Adipocyte (in vitro differentiated cells): ENCODE measurements around the gene CDH19.

Experiments
- DNase-seq: peaks from one replicate; pipeline ENCODE4 v3.0.0-alpha.2; 2015; ENCODE audit warnings: low read depth
- H3K27me3 ChIP-seq: replicated peaks from 2 replicates; pipeline ENCODE4 v1.7.0; 2013; ENCODE audit warnings: mild to moderate bottlenecking, low read length, moderate library complexity; ENCODE audit not compliant: control insufficient read depth, insufficient read depth
- H3K36me3 ChIP-seq: 2 replicates; pipeline ENCODE4 v1.7.0; 2013; ENCODE audit warnings: low read length, mild to moderate bottlenecking, moderate library complexity; ENCODE audit not compliant: control insufficient read depth, insufficient read depth, severe bottlenecking
- H3K4me1 ChIP-seq: 2 replicates; pipeline ENCODE4 v1.7.0; 2013; ENCODE audit warnings: mild to moderate bottlenecking, low read length, moderate library complexity; ENCODE audit not compliant: control insufficient read depth, insufficient read depth
- H3K4me3 ChIP-seq: 2 replicates; pipeline ENCODE4 v1.7.0; 2013; ENCODE audit warnings: mild to moderate bottlenecking, low read length, moderate library complexity
- H3K9ac ChIP-seq: 2 replicates; pipeline ENCODE4 v1.7.0; 2013; ENCODE audit warnings: mild to moderate bottlenecking, low read length, moderate library complexity
- H3K9me3 ChIP-seq: 2 replicates; pipeline ENCODE4 v1.7.0; 2013; ENCODE audit warnings: mild to moderate bottlenecking, low read length, moderate library complexity; ENCODE audit not compliant: control insufficient read depth

CDH19 gene, protein sequence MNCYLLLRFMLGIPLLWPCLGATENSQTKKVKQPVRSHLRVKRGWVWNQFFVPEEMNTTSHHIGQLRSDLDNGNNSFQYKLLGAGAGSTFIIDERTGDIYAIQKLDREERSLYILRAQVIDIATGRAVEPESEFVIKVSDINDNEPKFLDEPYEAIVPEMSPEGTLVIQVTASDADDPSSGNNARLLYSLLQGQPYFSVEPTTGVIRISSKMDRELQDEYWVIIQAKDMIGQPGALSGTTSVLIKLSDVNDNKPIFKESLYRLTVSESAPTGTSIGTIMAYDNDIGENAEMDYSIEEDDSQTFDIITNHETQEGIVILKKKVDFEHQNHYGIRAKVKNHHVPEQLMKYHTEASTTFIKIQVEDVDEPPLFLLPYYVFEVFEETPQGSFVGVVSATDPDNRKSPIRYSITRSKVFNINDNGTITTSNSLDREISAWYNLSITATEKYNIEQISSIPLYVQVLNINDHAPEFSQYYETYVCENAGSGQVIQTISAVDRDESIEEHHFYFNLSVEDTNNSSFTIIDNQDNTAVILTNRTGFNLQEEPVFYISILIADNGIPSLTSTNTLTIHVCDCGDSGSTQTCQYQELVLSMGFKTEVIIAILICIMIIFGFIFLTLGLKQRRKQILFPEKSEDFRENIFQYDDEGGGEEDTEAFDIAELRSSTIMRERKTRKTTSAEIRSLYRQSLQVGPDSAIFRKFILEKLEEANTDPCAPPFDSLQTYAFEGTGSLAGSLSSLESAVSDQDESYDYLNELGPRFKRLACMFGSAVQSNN

DNA sequence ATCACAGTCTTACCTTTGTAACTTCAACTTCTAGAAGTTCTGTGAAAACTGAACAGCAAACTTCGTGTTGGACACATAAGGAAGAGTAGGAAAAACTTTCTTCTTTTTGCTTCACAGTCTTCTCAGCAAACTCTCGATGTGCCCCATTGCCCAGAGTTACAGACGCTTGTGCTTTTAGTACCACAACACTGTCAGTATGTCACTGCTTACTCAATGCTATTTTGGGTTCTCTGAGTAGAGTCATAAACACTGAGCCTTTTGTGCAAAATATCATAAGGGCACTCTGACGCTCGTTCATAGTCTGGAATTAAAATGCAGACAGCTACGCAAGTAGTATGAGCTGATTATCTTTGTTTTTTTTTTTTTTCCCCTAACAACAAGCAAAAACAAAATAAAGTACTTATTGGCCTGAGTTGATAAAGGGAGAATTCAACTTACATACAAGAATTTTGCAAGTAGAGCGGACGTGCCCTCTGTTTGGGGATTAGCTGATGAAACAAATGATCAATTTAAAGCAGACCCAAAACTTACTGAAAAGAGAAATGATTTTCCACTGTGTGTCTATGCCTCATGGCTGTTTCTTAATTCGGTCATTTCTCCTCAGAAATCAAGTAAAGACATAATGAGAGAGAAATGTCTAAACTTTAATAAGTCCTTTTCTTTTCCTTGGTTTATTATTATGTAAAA, at the start of gene CDH19:
Gene CDH19, minus strand, starts transcription at position 150 of the 687 bp plus-strand sequence. CDS start 31,886 bp downstream, outside the sequence.
- no peaks in the 10 kb centered on the region for H3K9me3 ChIP-seq
- DNase-seq: no peak
- no peaks in the 10 kb centered on the region for H3K27me3 ChIP-seq
- H3K4me1 ChIP-seq: no peaks in the 10 kb centered on the region
- H3K4me3 ChIP-seq: no peak within 1 kb of the TSS
- H3K9ac ChIP-seq: no peak within 1 kb of the TSS
- no peaks in the 10 kb centered on the region for H3K36me3 ChIP-seq

DNA sequence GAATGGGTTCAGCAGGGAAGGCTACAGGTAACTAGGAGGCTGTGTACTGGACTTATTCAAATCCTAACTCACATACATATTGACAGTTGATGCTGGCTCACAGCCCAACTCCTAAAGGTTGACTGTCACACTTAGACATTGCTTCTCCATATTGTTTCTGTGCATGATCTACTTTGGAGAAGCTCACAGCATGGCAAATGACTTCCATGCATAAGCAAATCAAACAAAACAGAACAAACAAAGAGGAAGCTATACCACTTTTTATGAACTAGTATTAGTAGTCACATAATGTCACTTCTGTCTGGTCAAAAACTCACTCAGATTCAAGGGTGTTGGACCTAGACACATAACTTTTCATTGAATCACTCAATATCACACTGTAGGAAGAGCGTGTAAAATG, 43.8 kb upstream of the CDH19 start:
- H3K4me1 ChIP-seq: peaks cover 4% of the 10 kb centered on the region
- no peak for DNase-seq
- H3K4me3 ChIP-seq: no peak overlapping the region
- no peaks in the 10 kb centered on the region for H3K27me3 ChIP-seq
- no peaks in the 10 kb centered on the region for H3K9me3 ChIP-seq
- H3K9ac ChIP-seq: no peak overlapping the region
- no peaks in the 10 kb centered on the region for H3K36me3 ChIP-seq

DNA sequence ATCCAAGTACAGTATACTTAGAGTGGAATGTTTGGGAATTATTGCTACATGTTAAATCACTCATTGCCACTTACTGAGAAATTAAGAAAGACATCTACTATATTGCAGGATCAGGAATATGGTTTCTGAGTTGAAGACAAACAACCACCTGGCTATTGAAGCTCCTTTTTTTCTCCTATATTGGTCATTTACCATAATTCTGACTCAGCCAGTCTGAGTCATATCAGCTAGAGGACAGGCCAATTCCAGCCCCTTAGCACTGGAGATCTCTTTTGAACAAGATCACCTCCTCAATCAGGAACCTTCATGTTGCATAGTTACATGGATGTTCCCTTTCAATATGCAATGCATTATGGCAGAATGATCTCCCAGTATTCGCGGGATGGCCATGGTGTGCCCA, 42.7 kb upstream of the CDH19 start:
- no peak overlapping the region for H3K9ac ChIP-seq
- H3K9me3 ChIP-seq: no peaks in the 10 kb centered on the region
- H3K4me1 ChIP-seq: peaks cover 4% of the 10 kb centered on the region
- no peaks in the 10 kb centered on the region for H3K27me3 ChIP-seq
- no peak overlapping the region for H3K4me3 ChIP-seq
- no peak for DNase-seq
- no peaks in the 10 kb centered on the region for H3K36me3 ChIP-seq

DNA sequence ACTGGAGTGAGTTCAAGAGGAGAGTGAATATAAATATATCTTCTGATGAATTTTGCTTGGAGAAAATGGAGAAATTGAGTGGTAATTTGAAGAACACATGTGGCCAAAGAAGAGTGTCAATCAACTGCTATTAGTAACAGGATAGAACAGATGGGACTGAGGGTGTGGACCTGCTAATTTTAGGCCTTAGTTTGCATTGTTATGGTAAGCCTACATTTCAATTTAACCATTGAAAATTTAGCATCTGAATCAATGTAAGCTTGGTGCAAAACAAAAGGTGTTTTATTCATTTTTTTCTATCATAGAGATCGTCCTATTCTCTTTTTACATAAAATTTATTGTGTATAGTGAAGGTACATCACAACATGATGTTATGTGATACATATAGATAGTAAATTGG, 42.1 kb upstream of the CDH19 start:
- Histone ChIP-seq H3K27me3 (no peaks in the 10 kb centered on the region), H3K9ac (no peak overlapping the region), H3K36me3 (no peaks in the 10 kb centered on the region), H3K4me3 (no peak overlapping the region), H3K4me1 (peaks cover 5% of the 10 kb centered on the region), H3K9me3 (no peaks in the 10 kb centered on the region)
- no peak for DNase-seq

DNA sequence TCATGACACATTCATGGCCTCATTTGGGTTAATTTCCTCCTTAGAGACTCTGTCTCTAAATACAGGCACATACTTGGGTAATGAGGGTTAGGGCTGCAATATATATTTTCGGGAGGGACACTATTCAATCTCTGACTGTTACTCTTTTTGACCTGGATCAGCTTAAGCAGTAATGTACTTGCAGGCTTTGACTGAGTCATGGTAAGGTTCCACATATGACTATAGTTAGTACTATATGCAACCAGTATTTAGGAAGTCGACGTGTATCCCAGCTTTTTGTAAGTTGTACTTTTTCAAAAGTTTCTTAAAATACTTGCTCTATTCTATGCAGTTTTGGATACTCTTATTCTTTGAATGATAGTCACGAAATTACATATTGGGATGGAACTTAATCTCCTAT, 37.2 kb upstream of the CDH19 start:
- no peaks in the 10 kb centered on the region for H3K27me3 ChIP-seq
- no peaks in the 10 kb centered on the region for H3K36me3 ChIP-seq
- H3K9me3 ChIP-seq: no peaks in the 10 kb centered on the region
- DNase-seq: no peak
- H3K4me3 ChIP-seq: no peak overlapping the region
- H3K9ac ChIP-seq: no peak overlapping the region
- peaks cover 6% of the 10 kb centered on the region for H3K4me1 ChIP-seq

DNA sequence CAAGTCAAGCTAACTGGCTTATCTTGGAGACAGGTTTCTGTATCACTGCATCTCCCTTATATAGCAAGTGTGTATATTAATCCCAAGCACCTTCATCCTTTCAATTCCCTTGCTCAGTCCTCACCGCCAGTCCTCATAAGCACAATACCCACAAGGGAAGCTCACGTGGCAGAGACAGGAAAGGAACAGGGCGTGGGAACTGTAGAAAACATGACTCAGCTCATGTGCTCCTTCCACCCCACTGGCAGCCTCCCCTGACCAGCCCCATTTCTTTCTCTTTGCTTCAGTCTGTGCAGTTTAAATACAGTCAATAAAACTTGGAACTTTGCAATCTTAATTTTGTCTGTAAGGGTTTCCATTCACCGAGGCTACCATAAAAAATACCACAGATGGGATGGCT, 36.5 kb upstream of the CDH19 start:
- no peaks in the 10 kb centered on the region for H3K36me3 ChIP-seq
- no peaks in the 10 kb centered on the region for H3K27me3 ChIP-seq
- DNase-seq: no peak

DNA sequence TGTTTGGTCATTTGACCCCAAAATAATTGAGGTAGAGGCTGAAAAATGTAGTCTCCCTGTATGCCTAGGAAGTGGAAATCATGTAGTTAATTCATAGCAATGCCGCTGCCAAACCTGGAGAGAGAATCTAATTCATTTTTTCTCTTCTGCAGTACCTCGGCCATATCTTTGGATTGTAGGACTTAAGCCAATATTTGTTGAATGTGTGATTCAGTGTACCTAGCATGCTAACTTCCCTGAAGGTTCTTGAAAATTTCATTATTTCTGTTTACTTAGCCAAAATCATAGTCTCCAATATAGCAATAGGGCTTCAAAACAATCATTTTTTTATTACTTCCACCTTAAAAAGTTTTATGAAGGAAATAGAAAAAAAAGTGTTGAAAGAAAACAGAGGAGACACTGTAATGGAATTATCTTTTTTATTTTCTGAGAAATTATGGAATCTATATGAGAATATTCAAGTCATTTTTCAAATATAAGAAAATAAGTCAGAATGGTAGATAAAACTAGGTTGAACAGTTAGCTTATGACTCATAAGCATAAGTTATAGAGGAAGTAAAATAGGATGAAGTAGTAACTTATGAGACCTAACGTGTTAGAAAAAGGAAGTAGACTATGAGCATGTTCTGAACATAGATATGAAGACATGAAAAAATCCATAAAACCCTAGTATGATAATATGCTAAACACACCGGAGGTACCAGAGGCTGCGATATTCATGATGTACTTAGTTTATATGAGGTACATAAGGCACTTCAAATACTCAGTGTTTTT, 35.2 kb upstream of the CDH19 start:
- Histone ChIP-seq H3K4me3 (no peak overlapping the region), H3K9ac (no peak overlapping the region), H3K9me3 (no peaks in the 10 kb centered on the region), H3K4me1 (peaks cover 6% of the 10 kb centered on the region), H3K27me3 (no peaks in the 10 kb centered on the region), H3K36me3 (no peaks in the 10 kb centered on the region)
- DNase-seq: no peak

More for the DNA sequence above, 36.5 kb upstream of the CDH19 start:
- no peaks in the 10 kb centered on the region for H3K9me3 ChIP-seq
- no peak overlapping the region for H3K4me3 ChIP-seq
- H3K9ac ChIP-seq: no peak overlapping the region
- peaks cover 6% of the 10 kb centered on the region for H3K4me1 ChIP-seq

DNA sequence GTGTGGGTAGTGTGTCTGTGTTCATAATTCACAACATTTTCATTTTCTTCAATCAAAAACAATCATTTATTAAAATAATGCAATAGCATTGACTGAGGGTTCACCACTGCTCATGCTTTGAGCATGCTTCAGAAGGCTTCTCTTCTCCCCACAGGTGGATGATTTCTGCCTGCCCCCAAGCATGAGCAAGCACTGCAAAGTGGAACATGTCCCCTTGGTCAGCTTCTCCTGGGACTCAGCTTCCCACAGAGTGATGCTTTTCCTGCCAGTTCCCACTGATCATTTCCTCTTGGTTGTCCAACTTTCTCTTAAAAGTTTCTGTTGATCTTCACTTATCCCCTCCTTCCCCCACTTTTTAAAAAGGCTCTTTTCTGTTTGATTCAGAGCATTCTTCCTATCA, 31.5 kb upstream of the CDH19 start:
- Histone ChIP-seq H3K4me1 (no peaks in the 10 kb centered on the region), H3K9me3 (no peaks in the 10 kb centered on the region), H3K36me3 (no peaks in the 10 kb centered on the region)

DNA sequence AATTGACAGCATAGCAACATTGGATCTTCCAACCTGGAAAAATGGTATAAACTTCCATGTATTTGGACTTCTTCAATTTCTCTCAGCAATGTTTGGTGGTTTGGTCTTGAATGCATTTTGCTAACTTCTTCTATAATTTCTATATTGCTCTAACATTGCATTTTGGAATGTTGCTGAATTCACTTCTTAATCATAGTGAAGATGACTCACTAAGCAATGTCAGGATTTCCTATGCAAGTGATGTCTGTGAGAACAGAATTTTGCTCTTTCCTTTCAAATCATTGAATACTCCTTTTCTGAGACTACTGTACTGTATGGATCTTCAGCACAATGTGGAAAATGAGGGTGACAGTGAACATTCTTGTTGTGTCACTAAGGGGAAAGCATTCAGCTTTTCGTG, 28.9 kb upstream of the CDH19 start:
- Histone ChIP-seq H3K4me1 (no peaks in the 10 kb centered on the region), H3K4me3 (no peak overlapping the region), H3K27me3 (no peaks in the 10 kb centered on the region), H3K9me3 (no peaks in the 10 kb centered on the region), H3K36me3 (no peaks in the 10 kb centered on the region), H3K9ac (no peak overlapping the region)
- no peak for DNase-seq

More for the DNA sequence above, 31.5 kb upstream of the CDH19 start:
- Histone ChIP-seq H3K27me3 (no peaks in the 10 kb centered on the region), H3K9ac (no peak overlapping the region), H3K4me3 (no peak overlapping the region)
- no peak for DNase-seq

DNA sequence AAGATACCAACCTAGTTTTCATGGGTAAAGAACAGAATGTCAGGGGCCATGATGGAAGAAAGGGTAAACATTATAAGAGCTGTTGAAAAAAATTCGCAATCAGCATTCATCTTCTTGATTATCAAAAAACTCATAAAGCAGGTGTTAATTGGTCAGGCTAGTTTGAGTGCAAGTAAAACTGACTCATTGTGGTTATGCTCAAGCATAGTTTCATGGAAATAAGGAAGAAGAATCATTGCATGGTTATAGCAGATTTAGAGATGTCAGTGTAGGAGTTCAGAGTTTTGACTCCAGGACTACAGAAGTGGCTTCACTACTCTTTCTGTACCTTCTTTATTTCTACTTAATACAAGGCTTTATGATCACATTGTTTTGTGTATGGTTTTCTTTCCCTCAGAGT, 26.9 kb upstream of the CDH19 start:
- H3K9ac ChIP-seq: no peak overlapping the region
- no peaks in the 10 kb centered on the region for H3K36me3 ChIP-seq
- DNase-seq: no peak
- H3K4me1 ChIP-seq: no peaks in the 10 kb centered on the region
- H3K4me3 ChIP-seq: no peak overlapping the region
- H3K27me3 ChIP-seq: no peaks in the 10 kb centered on the region
- no peaks in the 10 kb centered on the region for H3K9me3 ChIP-seq
